Aorta (tissue), 5 donors: Measurements from ENCODE around the gene RNF166. TPM values are rescaled to one million over a fixed set of nuclear protein-coding genes. Genes with fewer than 3 reads are reported as not detected.

Source experiments
- ATAC-seq: fragments of 200-7000 bp; cut with Tn5 transposase; one replicate; pipeline ENCODE4 v1.9.1; 2022; ENCODE audit warnings: moderate library complexity; ENCODE audit not compliant: low FRiP score
- DNase-seq, 2 donors: peaks; one replicate each; pipeline ENCODE4 v3.0.0-alpha.2; 2020
- H3K27ac ChIP-seq, 2 donors: one replicate each; pipeline ENCODE4 v1.5.1; 2013; ENCODE audit warnings: low read length in 2 of 2, mild to moderate bottlenecking in 2 of 2, moderate library complexity in 2 of 2, control low read depth in 1 of 2, inconsistent platforms in 1 of 2, low read depth in 1 of 2
- H3K27me3 ChIP-seq, 2 donors: one replicate each; pipeline ENCODE4 v1.6.1; 2013; ENCODE audit warnings: control low read depth in 1 of 2, low read length in 1 of 2, mild to moderate bottlenecking in 1 of 2, moderate library complexity in 1 of 2; ENCODE audit not compliant: insufficient read depth in 2 of 2, control insufficient read depth in 1 of 2
- H3K36me3 ChIP-seq, 2 donors: one replicate each; pipeline ENCODE4 v1.6.1; 2013; ENCODE audit warnings: control low read depth in 1 of 2, low read length in 1 of 2, mild to moderate bottlenecking in 1 of 2; ENCODE audit not compliant: insufficient read depth in 2 of 2, control insufficient read depth in 1 of 2
- H3K4me1 ChIP-seq, 2 donors: one replicate each; pipeline ENCODE4 v1.6.1; 2013; ENCODE audit warnings: low read length in 2 of 2, control low read depth in 1 of 2, mild to moderate bottlenecking in 1 of 2, moderate library complexity in 1 of 2; ENCODE audit not compliant: insufficient read depth in 2 of 2, control insufficient read depth in 1 of 2
- H3K4me3 ChIP-seq, 2 donors: one replicate each; pipeline ENCODE4 v1.5.1; 2013; ENCODE audit warnings: low read length in 2 of 2, control low read depth in 1 of 2, mild to moderate bottlenecking in 1 of 2
- H3K9me3 ChIP-seq: one replicate; pipeline ENCODE4 v1.6.1; 2013; ENCODE audit warnings: mild to moderate bottlenecking, low read length; ENCODE audit not compliant: control insufficient read depth
- WGBS, 2 donors: extraction: QIAGEN DNeasy Blood & Tissue Kit; methylation state at CpG; one replicate each; pipeline ENCODE4 v1.1.7; 2013; 5-methylcytosine and 5-hydroxymethylcytosine counted together
- intact Hi-C, 2 donors: fragments of 100-400 bp; cut with DNase I; formaldehyde crosslinking; loops; one replicate each; pipeline versions ENCODE4 v1.14.2 to v1.15.0; 2022
- polyA plus RNA-seq, 2 donors: library from polyadenylated mRNA; stranded (reverse); fragments of 200-250 nt; gene quantifications; one replicate each; pipeline ENCODE4 v1.2.3, GENCODE V29; 2013
- total RNA-seq, 2 donors: library from RNA; stranded (reverse); fragmentation: NEBNext Ultra II Directional; extraction: Animal tissue kit (Norgen Biotek cat#: 25700); gene quantifications; one replicate each; pipeline ENCODE4 v1.2.1, GENCODE V29; 2021
- donor health status: healthy with polysubstance abuse.
- donor health status: Bipolar disorder and iron deficiency.
- donor health status: DM: no; HTN: no; CAD: no.
- donor health status: DM: no; HTN: no; CAD: no.
- donor health status: DM: yes; HTN: yes; CAD: no.

RNF166 gene
- total and polyA plus RNA-seq, 4 donors = 16.2 to 39.4 (median 22.7) TPM

GRCh38 chr16:88700322-88700635, 5.9 kb downstream of the RNF166 start:
- ATAC-seq = no peak
- Histone ChIP-seq H3K4me3 (no peak overlapping the region), H3K36me3 (no peaks in the 10 kb centered on the region)

GRCh38 chr16:88699180-88699579, 7.0 kb downstream of the RNF166 start:
- Histone ChIP-seq H3K36me3 (no peaks in the 10 kb centered on the region), H3K27me3 (no peaks in the 10 kb centered on the region), H3K9me3 (no peaks in the 10 kb centered on the region), H3K4me1 (no peaks in the 10 kb centered on the region), H3K4me3 (no peak overlapping the region), H3K27ac (no peak overlapping the region)
- intact Hi-C loops = no loop called here
- DNase-seq (no peak), ATAC-seq (no peak)
- WGBS, 2 donors = 93 to 97% methylated on average over 16 of the region's 16 CpGs

More at GRCh38 chr16:88700322-88700635, 5.9 kb downstream of the RNF166 start:
- Histone ChIP-seq H3K27ac (no peak overlapping the region), H3K9me3 (no peaks in the 10 kb centered on the region), H3K27me3 (no peaks in the 10 kb centered on the region), H3K4me1 (peaks cover 0 to 4% of the 10 kb centered on the region in 2 donors)
- WGBS, 2 donors = 84 to 88% methylated on average over 14 of the region's 14 CpGs
- no peak for DNase-seq
- intact Hi-C loops = no loop called here

GRCh38 chr16:88698646-88699045, 7.6 kb downstream of the RNF166 start:
- Histone ChIP-seq H3K27me3 (no peaks in the 10 kb centered on the region), H3K36me3 (no peaks in the 10 kb centered on the region), H3K27ac (no peak overlapping the region), H3K4me3 (no peak overlapping the region), H3K4me1 (no peaks in the 10 kb centered on the region), H3K9me3 (no peaks in the 10 kb centered on the region)
- 95% methylated on average over 25 of the region's 25 CpGs for WGBS, 2 donors
- DNase-seq (no peak), ATAC-seq (no peak)
- intact Hi-C loops = no loop called here

GRCh38 chr16:88697831-88698615, 8.2 kb downstream of the RNF166 start:
- 88 to 91% methylated on average over 34 to 37 of the region's 37 CpGs for WGBS, 2 donors
- DNase-seq (no peak), ATAC-seq (no peak)
- intact Hi-C loops = no loop called here
- Histone ChIP-seq H3K27me3 (no peaks in the 10 kb centered on the region), H3K4me1 (no peaks in the 10 kb centered on the region), H3K36me3 (no peaks in the 10 kb centered on the region), H3K4me3 (no peak overlapping the region), H3K9me3 (no peaks in the 10 kb centered on the region), H3K27ac (no peak overlapping the region)

GRCh38 chr16:88697116-88697830, 8.9 kb downstream of the RNF166 start:
- Histone ChIP-seq H3K4me3 (no peak overlapping the region), H3K4me1 (no peaks in the 10 kb centered on the region), H3K27ac (no peak overlapping the region), H3K9me3 (no peaks in the 10 kb centered on the region), H3K27me3 (no peaks in the 10 kb centered on the region), H3K36me3 (no peaks in the 10 kb centered on the region)
- no peak for ATAC-seq
- WGBS, 2 donors = 93% methylated on average over 47 of the region's 47 CpGs
- intact Hi-C loops = no loop called here
- no peak for DNase-seq

- 84 to 88% methylated on average over 13 to 14 of the region's 14 CpGs for WGBS, 2 donors
- H3K4me3 ChIP-seq = no peak overlapping the region
- H3K36me3 ChIP-seq = no peaks in the 10 kb centered on the region
- intact Hi-C loops = no loop called here
- H3K27me3 ChIP-seq = no peaks in the 10 kb centered on the region
- no peak for DNase-seq
- H3K9me3 ChIP-seq = no peaks in the 10 kb centered on the region
- H3K4me1 ChIP-seq = no peaks in the 10 kb centered on the region
- ATAC-seq = no peak
- H3K27ac ChIP-seq = no peak overlapping the region
Observed at GRCh38 chr16:88696441-88696840, 9.8 kb downstream of the RNF166 start.

- no peaks in the 10 kb centered on the region for H3K27me3 ChIP-seq
- H3K4me3 ChIP-seq = no peak overlapping the region
- H3K27ac ChIP-seq = no peak overlapping the region
- no peak for ATAC-seq
- DNase-seq = no peak
- H3K36me3 ChIP-seq = no peaks in the 10 kb centered on the region
- intact Hi-C loops = no loop called here
- H3K4me1 ChIP-seq = no peaks in the 10 kb centered on the region
- WGBS, 2 donors = 91 to 96% methylated on average over 7 of the region's 7 CpGs
- H3K9me3 ChIP-seq = no peaks in the 10 kb centered on the region
Observed at GRCh38 chr16:88695753-88696152, 10.5 kb downstream of the RNF166 start.

- ATAC-seq (no peak), DNase-seq (no peak)
- H3K36me3 ChIP-seq = no peaks in the 10 kb centered on the region
- no peaks in the 10 kb centered on the region for H3K27me3 ChIP-seq
- 73 to 77% methylated on average over 15 of the region's 15 CpGs for WGBS, 2 donors
- intact Hi-C loops = no loop called here
- no peaks in the 10 kb centered on the region for H3K9me3 ChIP-seq
- H3K4me1 ChIP-seq = no peaks in the 10 kb centered on the region
- H3K4me3 ChIP-seq = no peak overlapping the region
- H3K27ac ChIP-seq = no peak overlapping the region
Observed at GRCh38 chr16:88695218-88695617, 11.0 kb downstream of the RNF166 start.
